DND-41 (cell line): ENCODE measurements around the gene EPS8L1.

ENCODE experiments used
- CTCF ChIP-seq: IDR thresholded peaks from 2 replicates; pipeline ENCODE4 v1.5.1; 2012; ENCODE audit warnings: borderline replicate concordance, low read length, moderate library complexity, mild to moderate bottlenecking; ENCODE audit not compliant: poor library complexity, severe bottlenecking; ENCODE audit errors: extremely low read depth
- EZH2 ChIP-seq: IDR thresholded peaks from 3 replicates; pipeline ENCODE4 v1.6.1; 2012; ENCODE audit warnings: borderline replicate concordance, low read depth, mild to moderate bottlenecking, moderate library complexity, low read length, inconsistent platforms; ENCODE audit not compliant: severe bottlenecking

- no peak for TF ChIP-seq CTCF
- no peak for TF ChIP-seq EZH2
Observed at GRCh38 chr19:55083004-55083850, 7.6 kb downstream of the EPS8L1 start.
